ENCODE measurements around the gene FPGS.

The FPGS gene

DNA sequence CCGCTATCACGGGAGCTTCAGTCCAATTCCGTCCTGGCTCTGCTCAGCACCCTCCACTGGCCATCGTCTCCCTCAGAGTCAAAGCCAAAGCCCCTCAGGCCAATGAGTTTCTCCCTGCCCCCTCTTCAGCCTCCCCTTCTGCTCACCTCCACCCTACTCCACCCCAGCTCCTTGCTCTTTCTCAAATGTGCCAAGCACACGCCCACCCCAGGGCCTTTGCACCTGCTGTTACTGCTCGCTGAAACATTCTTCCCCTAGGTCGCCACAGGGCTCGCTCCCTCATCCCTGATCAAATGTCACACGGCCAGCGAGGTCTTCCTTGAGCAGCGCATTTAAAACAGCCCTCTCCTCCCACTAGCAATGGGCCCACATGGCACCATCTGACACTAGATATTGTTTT lies 58.1 kb downstream of the FPGS start:
- no peak for DNase-seq (ENCODE audit: low spot score)

GRCh38 chr9:127862075-127863011 lies 59.7 kb downstream of the FPGS start:
- DNase-seq (ENCODE audit: low spot score) = peak; percentile 65

DNA sequence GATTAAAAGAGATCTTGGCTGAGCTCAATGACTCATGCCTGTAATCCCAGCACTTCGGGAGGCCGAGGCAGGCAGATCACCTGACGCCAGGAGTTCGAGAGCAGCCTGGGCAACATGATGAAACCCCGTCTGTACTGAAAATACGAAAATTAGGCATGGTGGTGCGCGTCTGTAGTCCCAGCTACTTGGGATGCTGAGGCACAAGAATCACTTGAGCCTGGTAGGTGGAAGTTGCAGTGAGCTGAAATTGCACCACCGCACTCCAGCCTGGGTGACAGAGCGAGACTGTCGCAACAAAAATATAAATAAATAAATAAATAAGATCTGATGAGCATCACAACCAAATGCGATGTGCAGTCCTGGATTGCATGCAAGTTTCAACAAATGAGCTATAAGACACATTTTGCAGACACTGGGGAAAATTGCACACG lies 60.5 kb downstream of the FPGS start:
- no peak for DNase-seq (ENCODE audit: low spot score)

Measured in globus pallidus (tissue), 1 donor.